Measurements from ENCODE around the gene SH3RF2.
"Not testable (repeated sequence)": the region's sequence is repeated elsewhere in the genome, so short reads cannot be mapped to it uniquely, and the experiment has no call there.

SH3RF2 gene

GRCh38 chr5:145891378-145891777, 45.0 kb upstream of the SH3RF2 start:
- H4K91ac ChIP-seq (ENCODE audit: low read depth, low read length); H2BK12ac ChIP-seq (ENCODE audit: low read length); H3K4me1 ChIP-seq (ENCODE audit: control insufficient read depth in 1 of 2, insufficient read depth in 2 of 2, low read length in 2 of 2); H3K27ac ChIP-seq (ENCODE audit: low read depth, low read length); H2AFZ ChIP-seq (ENCODE audit: insufficient read depth, low read length, poor library complexity); H3K4me3 ChIP-seq (ENCODE audit: low read depth, low read length); H4K8ac ChIP-seq (ENCODE audit: low read depth, low read length); H3K18ac ChIP-seq (ENCODE audit: low read length); H3K79me1 ChIP-seq (ENCODE audit: low read length); H2BK120ac ChIP-seq (ENCODE audit: insufficient read depth, low read length, poor library complexity); H3K36me3 ChIP-seq (ENCODE audit: control insufficient read depth in 1 of 2, insufficient read depth in 2 of 2, low read length in 2 of 2); H2AK5ac ChIP-seq (ENCODE audit: low read length); H3K14ac ChIP-seq (ENCODE audit: low read length); H3K9ac ChIP-seq (ENCODE audit: low read length); H2BK5ac ChIP-seq (ENCODE audit: low read depth, low read length, poor library complexity); H3K4ac ChIP-seq (ENCODE audit: low read depth, low read length); H4K12ac ChIP-seq (ENCODE audit: low read depth, low read length); H3K79me2 ChIP-seq (ENCODE audit: control insufficient read depth, insufficient read depth, low read length, poor library complexity); H3K27me3 ChIP-seq (ENCODE audit: insufficient read depth, low read length); DNase-seq; H3K9me3 ChIP-seq (ENCODE audit: insufficient read depth, low read depth, low read length); H3K23ac ChIP-seq (ENCODE audit: low read length); H3K4me2 ChIP-seq (ENCODE audit: low read length): not testable (repeated sequence)
- no CpG with 5 or more reads among the region's 10 CpGs for WGBS (ENCODE audit: extremely low coverage, insufficient coverage, insufficient read length)

- H3K4me2 ChIP-seq (ENCODE audit: low read length), result no peak overlapping the region
- no peak overlapping the region for H3K27ac ChIP-seq (ENCODE audit: low read depth, low read length)
- H4K12ac ChIP-seq (ENCODE audit: low read depth, low read length), result no peak overlapping the region
- no peaks in the 10 kb centered on the region for H3K36me3 ChIP-seq (ENCODE audit: control insufficient read depth in 1 of 2, insufficient read depth in 2 of 2, low read length in 2 of 2)
- no peak overlapping the region for H3K4ac ChIP-seq (ENCODE audit: low read depth, low read length)
- H2AK5ac ChIP-seq (ENCODE audit: low read length), result no peak overlapping the region
- no peak overlapping the region for H2BK12ac ChIP-seq (ENCODE audit: low read length)
- H3K27me3 ChIP-seq (ENCODE audit: insufficient read depth, low read length), result no peaks in the 10 kb centered on the region
- H3K4me3 ChIP-seq (ENCODE audit: low read depth, low read length), result no peak overlapping the region
- H3K18ac ChIP-seq (ENCODE audit: low read length), result no peak overlapping the region
- no peaks in the 10 kb centered on the region for H3K4me1 ChIP-seq (ENCODE audit: control insufficient read depth in 1 of 2, insufficient read depth in 2 of 2, low read length in 2 of 2)
- no peak overlapping the region for H4K91ac ChIP-seq (ENCODE audit: low read depth, low read length)
- no peak overlapping the region for H3K9ac ChIP-seq (ENCODE audit: low read length)
- no peak overlapping the region for H3K23ac ChIP-seq (ENCODE audit: low read length)
- H2BK120ac ChIP-seq (ENCODE audit: insufficient read depth, low read length, poor library complexity), result no peak overlapping the region
- no peak overlapping the region for H3K14ac ChIP-seq (ENCODE audit: low read length)
- H2BK5ac ChIP-seq (ENCODE audit: low read depth, low read length, poor library complexity), result no peak overlapping the region
- no peaks in the 10 kb centered on the region for H3K9me3 ChIP-seq (ENCODE audit: insufficient read depth, low read depth, low read length)
- H3K79me2 ChIP-seq (ENCODE audit: control insufficient read depth, insufficient read depth, low read length, poor library complexity), result no peaks in the 10 kb centered on the region
- no peaks in the 10 kb centered on the region for H3K79me1 ChIP-seq (ENCODE audit: low read length)
- H4K8ac ChIP-seq (ENCODE audit: low read depth, low read length), result no peak overlapping the region
- DNase-seq, result no peak
- no peak overlapping the region for H2AFZ ChIP-seq (ENCODE audit: insufficient read depth, low read length, poor library complexity)
These were observed 38.2 kb upstream of the SH3RF2 start for GRCh38 chr5:145898171-145898570.

GRCh38 chr5:145902421-145902820, 34.0 kb upstream of the SH3RF2 start:
- no peak overlapping the region for H4K91ac ChIP-seq (ENCODE audit: low read depth, low read length)
- H3K9me3 ChIP-seq (ENCODE audit: insufficient read depth, low read depth, low read length), result no peaks in the 10 kb centered on the region
- H2AFZ ChIP-seq (ENCODE audit: insufficient read depth, low read length, poor library complexity), result no peak overlapping the region
- no CpG with 5 or more reads among the region's 1 CpG for WGBS (ENCODE audit: extremely low coverage, insufficient coverage, insufficient read length)
- no peak overlapping the region for H3K27ac ChIP-seq (ENCODE audit: low read depth, low read length)
- no peak overlapping the region for H3K18ac ChIP-seq (ENCODE audit: low read length)
- H3K36me3 ChIP-seq (ENCODE audit: control insufficient read depth in 1 of 2, insufficient read depth in 2 of 2, low read length in 2 of 2), result no peaks in the 10 kb centered on the region
- no peak overlapping the region for H2BK120ac ChIP-seq (ENCODE audit: insufficient read depth, low read length, poor library complexity)
- no peak overlapping the region for H3K4me3 ChIP-seq (ENCODE audit: low read depth, low read length)
- H2AK5ac ChIP-seq (ENCODE audit: low read length), result no peak overlapping the region
- no peaks in the 10 kb centered on the region for H3K79me2 ChIP-seq (ENCODE audit: control insufficient read depth, insufficient read depth, low read length, poor library complexity)
- H3K9ac ChIP-seq (ENCODE audit: low read length), result no peak overlapping the region
- no peak overlapping the region for H3K4ac ChIP-seq (ENCODE audit: low read depth, low read length)
- DNase-seq, result peak; percentile 7 to 28
- no peak overlapping the region for H4K12ac ChIP-seq (ENCODE audit: low read depth, low read length)
- H2BK5ac ChIP-seq (ENCODE audit: low read depth, low read length, poor library complexity), result no peak overlapping the region
- no peaks in the 10 kb centered on the region for H3K79me1 ChIP-seq (ENCODE audit: low read length)
- no peak overlapping the region for H3K14ac ChIP-seq (ENCODE audit: low read length)
- H3K4me2 ChIP-seq (ENCODE audit: low read length), result no peak overlapping the region
- no peak overlapping the region for H4K8ac ChIP-seq (ENCODE audit: low read depth, low read length)
- H3K27me3 ChIP-seq (ENCODE audit: insufficient read depth, low read length), result no peaks in the 10 kb centered on the region
- H3K23ac ChIP-seq (ENCODE audit: low read length), result no peak overlapping the region
- no peak overlapping the region for H2BK12ac ChIP-seq (ENCODE audit: low read length)
- H3K4me1 ChIP-seq (ENCODE audit: control insufficient read depth in 1 of 2, insufficient read depth in 2 of 2, low read length in 2 of 2), result no peaks in the 10 kb centered on the region

- H3K4me1 ChIP-seq (ENCODE audit: control insufficient read depth in 1 of 2, insufficient read depth in 2 of 2, low read length in 2 of 2), result no peaks in the 10 kb centered on the region
- no CpG with 5 or more reads among the region's 3 CpGs for WGBS (ENCODE audit: extremely low coverage, insufficient coverage, insufficient read length)
- no peak overlapping the region for H3K18ac ChIP-seq (ENCODE audit: low read length)
- no peaks in the 10 kb centered on the region for H3K79me1 ChIP-seq (ENCODE audit: low read length)
- no peak overlapping the region for H3K14ac ChIP-seq (ENCODE audit: low read length)
- H3K4me3 ChIP-seq (ENCODE audit: low read depth, low read length), result no peak overlapping the region
- H2BK120ac ChIP-seq (ENCODE audit: insufficient read depth, low read length, poor library complexity), result no peak overlapping the region
- H3K4ac ChIP-seq (ENCODE audit: low read depth, low read length), result no peak overlapping the region
- H3K9me3 ChIP-seq (ENCODE audit: insufficient read depth, low read depth, low read length), result no peaks in the 10 kb centered on the region
- no peak overlapping the region for H2AK5ac ChIP-seq (ENCODE audit: low read length)
- H3K36me3 ChIP-seq (ENCODE audit: control insufficient read depth in 1 of 2, insufficient read depth in 2 of 2, low read length in 2 of 2), result no peaks in the 10 kb centered on the region
- no peak overlapping the region for H4K12ac ChIP-seq (ENCODE audit: low read depth, low read length)
- H3K79me2 ChIP-seq (ENCODE audit: control insufficient read depth, insufficient read depth, low read length, poor library complexity), result no peaks in the 10 kb centered on the region
- no peak overlapping the region for H4K8ac ChIP-seq (ENCODE audit: low read depth, low read length)
- H2BK5ac ChIP-seq (ENCODE audit: low read depth, low read length, poor library complexity), result no peak overlapping the region
- H3K27ac ChIP-seq (ENCODE audit: low read depth, low read length), result no peak overlapping the region
- no peaks in the 10 kb centered on the region for H3K27me3 ChIP-seq (ENCODE audit: insufficient read depth, low read length)
- no peak overlapping the region for H2BK12ac ChIP-seq (ENCODE audit: low read length)
- no peak overlapping the region for H3K4me2 ChIP-seq (ENCODE audit: low read length)
- H3K9ac ChIP-seq (ENCODE audit: low read length), result no peak overlapping the region
- no peak overlapping the region for H4K91ac ChIP-seq (ENCODE audit: low read depth, low read length)
- no peak overlapping the region for H3K23ac ChIP-seq (ENCODE audit: low read length)
- no peak overlapping the region for H2AFZ ChIP-seq (ENCODE audit: insufficient read depth, low read length, poor library complexity)
- peak in 1 of 2 donors; percentile 39 for DNase-seq
These were observed 33.3 kb upstream of the SH3RF2 start for GRCh38 chr5:145903113-145903512.
